GM23248 (cell line): ENCODE measurements around the gene CLDN18. TPM values are rescaled to one million over a fixed set of nuclear protein-coding genes. Genes with fewer than 3 reads are reported as not detected.

Source experiments
- DNase-seq: peaks from one replicate; pipeline ENCODE4 v3.0.0-alpha.2; 2015
- H2AFZ ChIP-seq: fragments of 200-600 bp; sonication (generic); 2 replicates; pipeline ENCODE4 v1.6.1; 2016; ENCODE audit warnings: antibody characterized with exemption
- H3F3A ChIP-seq: fragments of 200-600 bp; sonication (generic); 2 replicates; pipeline ENCODE4 v1.6.1; 2016; ENCODE audit warnings: mild to moderate bottlenecking, antibody characterized with exemption, mixed run types; ENCODE audit not compliant: insufficient read depth
- H3K27ac ChIP-seq: fragments of 200-600 bp; sonication (generic); 2 replicates; pipeline ENCODE4 v1.5.1; 2016; ENCODE audit warnings: mild to moderate bottlenecking
- H3K27me3 ChIP-seq: fragments of 200-600 bp; sonication (generic); replicated peaks from 2 replicates; pipeline ENCODE4 v1.6.1; 2016; ENCODE audit warnings: mild to moderate bottlenecking; ENCODE audit not compliant: insufficient read depth
- H3K36me3 ChIP-seq: fragments of 200-600 bp; sonication (generic); 2 replicates; pipeline ENCODE4 v1.6.1; 2016; ENCODE audit warnings: low read depth, mild to moderate bottlenecking
- H3K4me1 ChIP-seq: fragments of 200-600 bp; sonication (generic); 2 replicates; pipeline ENCODE4 v1.6.1; 2016; ENCODE audit warnings: mild to moderate bottlenecking; ENCODE audit not compliant: insufficient read depth
- H3K4me2 ChIP-seq: fragments of 200-600 bp; sonication (generic); one replicate; pipeline ENCODE4 v1.6.1; 2016; ENCODE audit warnings: mild to moderate bottlenecking; ENCODE audit not compliant: unreplicated experiment
- H3K4me3 ChIP-seq: fragments of 200-600 bp; sonication (generic); 2 replicates; pipeline ENCODE4 v1.5.1; 2016; ENCODE audit warnings: mild to moderate bottlenecking
- H3K79me2 ChIP-seq: fragments of 200-600 bp; sonication (generic); 2 replicates; pipeline ENCODE4 v1.6.1; 2016; ENCODE audit warnings: mild to moderate bottlenecking; ENCODE audit not compliant: insufficient read depth
- H3K9ac ChIP-seq: fragments of 200-600 bp; sonication (generic); 2 replicates; pipeline ENCODE4 v1.6.1; 2016; ENCODE audit warnings: mild to moderate bottlenecking
- H3K9me2 ChIP-seq: fragments of 200-600 bp; sonication (generic); 2 replicates; pipeline ENCODE4 v1.6.1; 2016; ENCODE audit warnings: mixed run types, mild to moderate bottlenecking, moderate library complexity; ENCODE audit not compliant: insufficient read depth
- H3K9me3 ChIP-seq: fragments of 200-600 bp; sonication (generic); one replicate; pipeline ENCODE4 v1.6.1; 2017; ENCODE audit warnings: low read depth
- H4K20me1 ChIP-seq: fragments of 200-600 bp; sonication (generic); 2 replicates; pipeline ENCODE4 v1.6.0; 2016; ENCODE audit not compliant: insufficient read depth
- EZH2 ChIP-seq: fragments of 200-600 bp; sonication (generic); IDR thresholded peaks from 2 replicates; pipeline ENCODE4 v1.6.1; 2018; ENCODE audit warnings: antibody characterized with exemption, mild to moderate bottlenecking; ENCODE audit not compliant: insufficient read depth, poor library complexity, severe bottlenecking
- EZH2phosphoT487 ChIP-seq: fragments of 200-600 bp; sonication (generic); IDR thresholded peaks from 2 replicates; pipeline ENCODE4 v1.6.1; 2018; ENCODE audit warnings: antibody characterized with exemption, moderate library complexity, mild to moderate bottlenecking, low read depth; ENCODE audit not compliant: insufficient read depth
- WGBS, 2 experiments: methylation state at CpG; one replicate each; pipeline ENCODE4 v1.1.6; 2015 to 2017; ENCODE audit warnings: low lambda C conversion rate in 2 of 2, low coverage in 1 of 2; ENCODE audit errors: missing lambda C conversion rate in 2 of 2; 5-methylcytosine and 5-hydroxymethylcytosine counted together
- in situ Hi-C: fragments of 300-500 bp; cut with MboI; formaldehyde crosslinking; loops from 2 replicates; pipeline ENCODE4 v1.15.0; 2020
- polyA plus RNA-seq: library from polyadenylated mRNA; unstranded; fragments of >200 nt; fragmentation: Nextera tagmentation; extraction: Ambion mirVana; gene quantifications from 2 replicates; pipeline ENCODE4 v1.2.1, GENCODE V29; 2016
- total RNA-seq: library from RNA; depleted of rRNA; stranded (reverse); fragments of >200 nt; shearing (Covaris generic); gene quantifications from 2 replicates; pipeline ENCODE4 v1.2.3, GENCODE V29; 2014

Gene CLDN18
- total and polyA plus RNA-seq, 2 experiments from 2014 or later, result 0.18 TPM; not detected in 1

DNA sequence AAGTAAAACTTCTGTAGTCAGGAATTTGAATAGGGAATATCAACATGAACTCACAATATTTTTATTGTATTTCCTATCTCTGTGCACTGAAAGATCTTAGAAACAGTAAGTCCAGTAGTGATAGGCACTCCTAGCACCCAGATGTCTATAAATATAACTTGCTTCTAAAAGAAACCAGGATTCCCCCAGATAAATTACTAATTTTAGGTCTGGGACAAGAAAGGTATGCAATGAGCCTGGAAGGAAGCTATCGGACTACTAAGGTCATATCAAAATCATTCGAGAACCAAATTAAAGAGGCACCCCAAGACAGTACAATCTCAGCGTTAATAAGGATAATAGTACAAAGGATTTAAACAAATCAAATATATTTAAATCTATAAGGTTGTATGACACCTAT, 47.4 kb downstream of the CLDN18 start:
- in situ Hi-C loops, result no loop called here
- Histone ChIP-seq H3F3A (0 out of 2 replicates have a peak, but pooled peaks cover 11% of the 10 kb centered on the region), H3K4me2 (no peak overlapping the region), H3K4me3 (no peak overlapping the region), H3K9me2 (no peaks in the 10 kb centered on the region), H3K27ac (no peak overlapping the region), H3K4me1 (peaks cover 6% of the 10 kb centered on the region), H4K20me1 (no peaks in the 10 kb centered on the region), H2AFZ (no peak overlapping the region), H3K36me3 (peaks cover 9% of the 10 kb centered on the region; the same call in 1 of the 2 replicates), H3K27me3 (no peaks in the 10 kb centered on the region), H3K79me2 (no peaks in the 10 kb centered on the region), H3K9me3 (no peaks in the 10 kb centered on the region), H3K9ac (no peak overlapping the region)
- DNase-seq, result no peak
- WGBS, 2 experiments, result 92 to 97% methylated on average over 3 of the region's 3 CpGs
- TF ChIP-seq EZH2, result no peak
- no peak for TF ChIP-seq EZH2phosphoT487

DNA sequence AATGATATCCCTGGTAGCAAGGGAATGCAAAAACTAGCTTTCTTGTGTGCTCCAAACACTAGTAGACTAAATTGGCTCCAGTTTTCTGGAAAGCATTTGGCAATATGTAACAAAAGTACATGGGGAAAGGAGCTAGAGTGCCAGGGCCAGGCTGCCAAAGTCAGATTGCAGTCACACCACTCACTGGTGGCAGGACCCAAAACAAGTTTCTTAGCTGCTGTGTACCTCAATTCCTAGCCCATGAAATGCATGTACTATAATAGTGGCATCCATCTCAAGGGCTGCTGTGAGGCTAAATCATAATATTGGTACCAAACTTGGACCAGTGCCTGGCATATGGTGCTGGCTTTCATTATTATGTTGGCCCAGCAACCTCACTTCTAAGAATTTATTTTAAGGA, 49.3 kb downstream of the CLDN18 start:
- 0 out of 2 replicates have a peak, but pooled peaks cover 10% of the 10 kb centered on the region for H3F3A ChIP-seq
- no peak overlapping the region for H3K9ac ChIP-seq
- in situ Hi-C loops, result no loop called here
- H3K27me3 ChIP-seq, result no peaks in the 10 kb centered on the region
- no peak overlapping the region for H3K27ac ChIP-seq
- H3K9me2 ChIP-seq, result no peaks in the 10 kb centered on the region
- no peaks in the 10 kb centered on the region for H3K79me2 ChIP-seq
- peaks cover 9% of the 10 kb centered on the region for H3K4me1 ChIP-seq
- no peak overlapping the region for H3K4me2 ChIP-seq
- H2AFZ ChIP-seq, result no peak overlapping the region
- peaks cover 18% of the 10 kb centered on the region for H3K36me3 ChIP-seq
- no peaks in the 10 kb centered on the region for H4K20me1 ChIP-seq
- peak; percentile 19 for DNase-seq
- TF ChIP-seq EZH2 (no peak), EZH2phosphoT487 (no peak)
- H3K4me3 ChIP-seq, result no peak overlapping the region
- no peaks in the 10 kb centered on the region for H3K9me3 ChIP-seq

DNA sequence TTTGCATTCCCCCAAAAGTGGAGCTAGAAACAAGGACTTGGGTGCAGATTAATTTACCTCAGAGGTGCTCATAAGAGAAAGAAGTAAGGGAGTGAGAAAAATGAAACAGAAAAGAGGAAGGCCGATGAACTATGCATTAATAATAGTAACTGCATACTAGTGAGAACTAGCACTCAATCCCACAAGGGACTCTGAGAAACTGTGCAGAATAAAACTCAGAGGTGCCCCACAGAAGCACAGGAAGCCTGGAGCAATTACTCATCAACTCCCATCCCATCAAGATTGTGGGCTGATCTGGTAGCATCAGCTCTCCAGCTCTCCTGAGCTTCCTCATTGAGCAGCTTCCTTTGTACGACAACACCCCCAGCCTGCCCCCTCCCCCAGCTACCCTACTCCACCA, 50.8 kb downstream of the CLDN18 start:
- no peaks in the 10 kb centered on the region for H3K79me2 ChIP-seq
- H3K4me1 ChIP-seq, result peaks cover 9% of the 10 kb centered on the region
- in situ Hi-C loops, result no loop called here

GRCh38 chr3:138062037-138062436, 52.1 kb downstream of the CLDN18 start:
- DNase-seq, result no peak
- 0 out of 2 replicates have a peak, but pooled peaks cover 8% of the 10 kb centered on the region for H3F3A ChIP-seq
- peaks cover 9% of the 10 kb centered on the region for H3K4me1 ChIP-seq
- 100% methylated on average over 2 of the region's 2 CpGs for WGBS, 2 experiments
- H3K9me2 ChIP-seq, result no peaks in the 10 kb centered on the region
- H3K27me3 ChIP-seq, result no peaks in the 10 kb centered on the region
- no peaks in the 10 kb centered on the region for H3K9me3 ChIP-seq
- H3K9ac ChIP-seq, result 0 out of 2 replicates have a peak overlapping the region, but pooled peaks have one; percentile 2
- H2AFZ ChIP-seq, result no peak overlapping the region
- no peak overlapping the region for H3K4me2 ChIP-seq
- no peaks in the 10 kb centered on the region for H4K20me1 ChIP-seq
- H3K27ac ChIP-seq, result 0 out of 2 replicates have a peak overlapping the region, but pooled peaks have one; percentile 16
- H3K79me2 ChIP-seq, result no peaks in the 10 kb centered on the region
- no peak overlapping the region for H3K4me3 ChIP-seq
- in situ Hi-C loops, result no loop called here
- TF ChIP-seq EZH2phosphoT487 (no peak), EZH2 (no peak)
- peaks cover 33% of the 10 kb centered on the region for H3K36me3 ChIP-seq

More for the DNA sequence above, 50.8 kb downstream of the CLDN18 start:
- no peaks in the 10 kb centered on the region for H3K9me3 ChIP-seq
- H3K4me3 ChIP-seq, result no peak overlapping the region
- 0 out of 2 replicates have a peak, but pooled peaks cover 8% of the 10 kb centered on the region for H3F3A ChIP-seq
- H2AFZ ChIP-seq, result no peak overlapping the region
- H3K9ac ChIP-seq, result no peak overlapping the region
- no peaks in the 10 kb centered on the region for H3K27me3 ChIP-seq
- H4K20me1 ChIP-seq, result no peaks in the 10 kb centered on the region
- H3K27ac ChIP-seq, result no peak overlapping the region
- peak; percentile 40 for DNase-seq
- no peaks in the 10 kb centered on the region for H3K9me2 ChIP-seq
- 43 to 100% methylated on average over 1 to 2 of the region's 2 CpGs for WGBS, 2 experiments
- H3K36me3 ChIP-seq, result peaks cover 26% of the 10 kb centered on the region
- TF ChIP-seq EZH2phosphoT487 (no peak), EZH2 (no peak)
- no peak overlapping the region for H3K4me2 ChIP-seq
